Transverse colon (tissue), 4 donors: Measurements from ENCODE around the gene PHPT1.

Experiments used
- CTCF ChIP-seq, 5 experiments: fragments of 200-600 bp in 3 of 5; fragments of 450-650 bp in 2 of 5; sonication (generic) in 3 of 5; IDR thresholded peaks; 1 replicate in 2 of 5; 2 replicates in 3 of 5; pipeline ENCODE4 v1.5.1; 2016 to 2017; ENCODE audit warnings: antibody characterized with exemption in 5 of 5, inconsistent platforms in 3 of 5, mild to moderate bottlenecking in 2 of 5, moderate library complexity in 1 of 5
- POLR2A ChIP-seq: fragments of 450-650 bp; IDR thresholded peaks from one replicate; pipeline ENCODE4 v1.6.1; 2016; ENCODE audit warnings: antibody characterized with exemption, mild to moderate bottlenecking, moderate library complexity
- POLR2AphosphoS5 ChIP-seq, 3 donors: sonication (generic); formaldehyde crosslinking; IDR thresholded peaks; one replicate each; pipeline ENCODE4 v1.6.1; 2016; ENCODE audit warnings: antibody characterized with exemption in 3 of 3

DNA sequence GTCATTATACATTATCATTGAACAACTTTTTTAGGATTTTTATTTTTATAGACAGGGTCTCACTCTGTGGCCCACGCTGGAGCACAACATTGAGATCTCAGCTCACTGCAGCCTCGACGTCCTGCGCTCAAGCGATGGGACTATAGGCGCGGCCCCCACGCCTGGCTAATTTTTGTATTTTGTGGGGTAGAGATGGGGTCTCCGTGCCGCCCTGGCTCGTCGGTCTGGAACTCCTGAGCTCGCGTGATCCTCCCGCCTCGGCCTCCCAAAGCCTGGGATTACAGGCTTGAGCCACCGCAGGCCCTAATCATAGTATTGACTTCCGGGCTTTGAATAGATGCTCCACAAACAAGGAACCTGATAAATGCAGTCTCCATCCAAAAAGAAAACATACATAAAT, 18.3 kb downstream of the PHPT1 start:
- TF ChIP-seq CTCF (IDR thresholded peaks at IDR 0.05) (no peak), POLR2A (no peak), POLR2AphosphoS5 (IDR thresholded peaks at IDR 0.05) (no peak)
